Endodermal cell (in vitro differentiated cells): ENCODE data around the gene GPC6. TPM values are rescaled to one million over a fixed set of nuclear protein-coding genes. Genes with fewer than 3 reads are reported as not detected.

Source experiments
- DNase-seq: peaks from one replicate; pipeline ENCODE4 v3.0.0-alpha.2; 2017
- H3K27ac ChIP-seq: 2 replicates; pipeline ENCODE4 v1.5.1; 2013; ENCODE audit warnings: mild to moderate bottlenecking, low read depth, low read length, moderate library complexity
- H3K27me3 ChIP-seq: 2 replicates; pipeline ENCODE4 v1.6.1; 2013; ENCODE audit warnings: mild to moderate bottlenecking, low read length, moderate library complexity; ENCODE audit not compliant: insufficient read depth, control insufficient read depth, poor library complexity, severe bottlenecking
- H3K36me3 ChIP-seq: 2 replicates; pipeline ENCODE4 v1.7.0; 2013; ENCODE audit warnings: mild to moderate bottlenecking, low read length, moderate library complexity; ENCODE audit not compliant: control insufficient read depth, insufficient read depth
- H3K4me1 ChIP-seq: one replicate; pipeline ENCODE4 v1.7.0; 2013; ENCODE audit warnings: low read length; ENCODE audit not compliant: control insufficient read depth, insufficient read depth
- H3K4me3 ChIP-seq: 2 replicates; pipeline ENCODE4 v1.5.1; 2013; ENCODE audit warnings: mild to moderate bottlenecking, low read length, moderate library complexity
- H3K9ac ChIP-seq: 2 replicates; pipeline ENCODE4 v1.6.1; 2013; ENCODE audit warnings: mild to moderate bottlenecking, low read length, moderate library complexity; ENCODE audit not compliant: poor library complexity, severe bottlenecking; ENCODE audit errors: extremely low read depth
- H3K9me3 ChIP-seq: 2 replicates; pipeline ENCODE4 v1.6.1; 2013; ENCODE audit warnings: mild to moderate bottlenecking, low read length, moderate library complexity; ENCODE audit not compliant: control insufficient read depth
- H3K27ac Mint-ChIP-seq: 2 replicates; pipeline ENCODE4 v1.8.0; 2020; ENCODE audit warnings: mixed read lengths
- H3K27me3 Mint-ChIP-seq: 2 replicates; pipeline ENCODE4 v1.8.0; 2021; ENCODE audit warnings: mild to moderate bottlenecking, mixed read lengths; ENCODE audit not compliant: insufficient read depth
- H3K36me3 Mint-ChIP-seq: 2 replicates; pipeline ENCODE4 v1.8.0; 2020; ENCODE audit warnings: low read depth, mixed read lengths
- H3K4me1 Mint-ChIP-seq: 2 replicates; pipeline ENCODE4 v1.8.0; 2020; ENCODE audit warnings: mixed read lengths
- H3K4me3 Mint-ChIP-seq: 2 replicates; pipeline ENCODE4 v1.8.0; 2020; ENCODE audit warnings: mild to moderate bottlenecking, moderate library complexity, mixed read lengths
- H3K9me3 Mint-ChIP-seq: 2 replicates; pipeline ENCODE4 v1.8.0; 2020; ENCODE audit warnings: mild to moderate bottlenecking, mixed read lengths
- WGBS, 2 experiments: methylation state at CpG; one replicate each; pipeline versions ENCODE4 v1.1.5 to v1.1.7; 2013; ENCODE audit warnings: missing lambda C conversion rate in 2 of 2, mixed read lengths in 1 of 2; ENCODE audit not compliant: insufficient coverage in 1 of 2, insufficient read length in 1 of 2; 5-methylcytosine and 5-hydroxymethylcytosine counted together
- total RNA-seq, 2 donors: library from RNA; stranded (reverse); fragmentation: NEBNext Ultra II Directional in 1 of 2; extraction: Animal tissue kit (Norgen Biotek cat#: 25700) in 1 of 2; gene quantifications; 2 replicates in 1 of 2; 3 replicates in 1 of 2; pipeline ENCODE4 v1.2.1, GENCODE V29; 2021
- TF ChIP-seq, protein P1 (sequence below): fragments of 200-600 bp; sonication (generic); conservative IDR thresholded peaks from 2 replicates; pipeline ENCODE4 v1.5.0; 2021; ENCODE audit warnings: antibody characterized with exemption, mild to moderate bottlenecking

GPC6 gene
- total RNA-seq, 2 donors from 2014 or later, result 69.6 to 80.4 TPM

DNA sequence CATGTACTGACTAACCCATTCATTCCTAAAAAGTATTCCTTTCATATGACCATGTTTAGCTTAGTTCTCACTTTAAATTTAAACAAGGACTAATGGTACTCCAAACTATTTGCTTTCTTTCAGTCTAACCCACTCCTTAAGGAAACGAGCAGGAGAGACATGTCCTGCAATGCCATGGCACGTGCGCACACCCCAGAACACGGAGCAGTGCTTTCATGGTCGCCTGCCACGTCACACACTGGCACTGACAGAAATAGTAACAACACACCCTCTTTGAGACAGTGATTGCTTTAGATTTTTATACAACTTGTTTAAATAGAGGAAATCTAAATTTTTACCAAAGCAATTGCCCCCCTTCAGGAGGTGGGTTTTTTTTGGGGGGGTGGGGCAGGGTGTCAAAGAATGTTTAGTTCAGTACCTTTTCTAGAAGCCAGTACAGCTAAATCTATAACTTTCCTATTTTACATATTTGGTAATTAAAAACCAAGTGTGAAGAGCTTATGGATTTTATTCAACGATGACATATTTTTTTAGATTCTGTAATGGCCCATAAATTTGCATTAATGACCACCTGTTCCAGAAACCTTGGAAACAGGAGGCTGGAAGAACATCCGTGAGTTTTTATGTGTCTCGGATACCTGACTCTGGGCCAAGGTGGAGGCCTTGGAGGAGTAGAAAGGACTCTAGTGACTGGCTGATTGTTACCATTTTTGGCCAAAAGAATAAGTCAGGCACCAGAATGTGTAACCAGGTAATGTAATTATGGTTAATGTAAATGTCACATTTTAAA lies 1005.7 kb downstream of the GPC6 start:
- Mint-ChIP-seq H3K27ac (no peak overlapping the region), H3K9me3 (peaks cover 4% of the 10 kb centered on the region), H3K4me3 (no peak overlapping the region), H3K27me3 (no peaks in the 10 kb centered on the region), H3K36me3 (peaks cover 7% of the 10 kb centered on the region), H3K4me1 (peaks cover 18% of the 10 kb centered on the region)
- Histone ChIP-seq H3K27ac (no peak overlapping the region), H3K36me3 (peaks cover 6% of the 10 kb centered on the region), H3K4me3 (no peak overlapping the region), H3K9me3 (peaks cover 4% of the 10 kb centered on the region), H3K4me1 (no peaks in the 10 kb centered on the region), H3K27me3 (no peaks in the 10 kb centered on the region), H3K9ac (no peak overlapping the region)
- no peak for DNase-seq
- 94 to 95% methylated on average over 9 of the region's 9 CpGs for WGBS, 2 experiments
- TF ChIP-seq, protein P1, sequence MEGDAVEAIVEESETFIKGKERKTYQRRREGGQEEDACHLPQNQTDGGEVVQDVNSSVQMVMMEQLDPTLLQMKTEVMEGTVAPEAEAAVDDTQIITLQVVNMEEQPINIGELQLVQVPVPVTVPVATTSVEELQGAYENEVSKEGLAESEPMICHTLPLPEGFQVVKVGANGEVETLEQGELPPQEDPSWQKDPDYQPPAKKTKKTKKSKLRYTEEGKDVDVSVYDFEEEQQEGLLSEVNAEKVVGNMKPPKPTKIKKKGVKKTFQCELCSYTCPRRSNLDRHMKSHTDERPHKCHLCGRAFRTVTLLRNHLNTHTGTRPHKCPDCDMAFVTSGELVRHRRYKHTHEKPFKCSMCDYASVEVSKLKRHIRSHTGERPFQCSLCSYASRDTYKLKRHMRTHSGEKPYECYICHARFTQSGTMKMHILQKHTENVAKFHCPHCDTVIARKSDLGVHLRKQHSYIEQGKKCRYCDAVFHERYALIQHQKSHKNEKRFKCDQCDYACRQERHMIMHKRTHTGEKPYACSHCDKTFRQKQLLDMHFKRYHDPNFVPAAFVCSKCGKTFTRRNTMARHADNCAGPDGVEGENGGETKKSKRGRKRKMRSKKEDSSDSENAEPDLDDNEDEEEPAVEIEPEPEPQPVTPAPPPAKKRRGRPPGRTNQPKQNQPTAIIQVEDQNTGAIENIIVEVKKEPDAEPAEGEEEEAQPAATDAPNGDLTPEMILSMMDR, result no peak

DNA sequence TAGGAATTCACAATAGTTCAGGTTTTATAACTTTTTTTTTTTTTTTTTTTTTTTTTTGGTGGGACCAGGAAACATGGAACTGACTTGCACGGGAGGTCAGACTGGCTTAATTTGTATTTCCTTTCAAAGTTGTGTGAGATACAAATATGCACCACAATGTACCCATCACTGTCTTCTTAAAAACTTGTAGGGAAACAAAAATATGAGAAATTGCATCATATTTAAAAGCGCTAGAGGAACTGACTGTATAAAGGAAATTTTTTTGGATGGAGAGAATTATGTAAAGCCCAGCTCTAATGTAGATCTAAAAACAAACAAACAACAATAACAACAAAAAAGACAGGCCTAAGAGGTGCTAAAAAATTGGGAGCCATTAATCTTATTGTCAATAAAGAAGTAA lies 1006.3 kb downstream of the GPC6 start:
- DNase-seq, result no peak
- no peaks in the 10 kb centered on the region for H3K27me3 ChIP-seq
- Mint-ChIP-seq H3K27ac (no peak overlapping the region), H3K4me1 (peaks cover 20% of the 10 kb centered on the region), H3K4me3 (no peak overlapping the region), H3K9me3 (no peaks in the 10 kb centered on the region), H3K36me3 (peaks cover 2% of the 10 kb centered on the region), H3K27me3 (no peaks in the 10 kb centered on the region)
- WGBS, 2 experiments, result 100% methylated on average over 1 of the region's 2 CpGs; no CpG with 5 or more reads in 1 of the 2 experiments
- H3K36me3 ChIP-seq, result no peaks in the 10 kb centered on the region
- H3K27ac ChIP-seq, result no peak overlapping the region
- no peaks in the 10 kb centered on the region for H3K4me1 ChIP-seq
- H3K4me3 ChIP-seq, result no peak overlapping the region
- no peaks in the 10 kb centered on the region for H3K9me3 ChIP-seq
- TF ChIP-seq, protein P1, result no peak
- H3K9ac ChIP-seq, result no peak overlapping the region

DNA sequence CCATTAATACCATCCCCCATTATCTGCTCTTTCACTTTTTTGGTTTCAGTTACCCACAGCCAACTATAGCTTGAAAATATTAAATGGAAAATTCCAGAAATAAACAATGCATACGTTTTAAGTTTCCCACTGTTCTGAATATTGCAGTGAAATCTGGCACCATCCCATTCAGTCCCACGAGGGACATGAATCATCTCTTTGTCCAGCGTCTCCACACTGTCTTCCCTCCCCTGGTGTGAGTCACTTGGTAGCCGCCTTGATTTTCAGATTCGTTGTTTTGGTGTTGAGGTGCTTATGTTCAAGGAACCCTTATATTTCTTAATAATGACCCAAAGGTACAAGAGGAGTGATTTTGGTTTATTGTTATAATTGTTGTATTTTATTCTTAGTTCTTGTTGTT lies 1006.8 kb downstream of the GPC6 start:
- Histone ChIP-seq H3K36me3 (no peaks in the 10 kb centered on the region), H3K9me3 (no peaks in the 10 kb centered on the region), H3K27ac (no peak overlapping the region), H3K4me1 (no peaks in the 10 kb centered on the region), H3K9ac (no peak overlapping the region), H3K27me3 (no peaks in the 10 kb centered on the region), H3K4me3 (no peak overlapping the region)
- 40 to 76% methylated on average over 1 to 3 of the region's 5 CpGs for WGBS, 2 experiments
- Mint-ChIP-seq H3K9me3 (no peaks in the 10 kb centered on the region), H3K27ac (no peak overlapping the region), H3K36me3 (peaks cover 2% of the 10 kb centered on the region), H3K4me1 (peaks cover 20% of the 10 kb centered on the region), H3K27me3 (no peaks in the 10 kb centered on the region), H3K4me3 (no peak overlapping the region)
- DNase-seq, result no peak
- TF ChIP-seq, protein P1, result no peak
